H9 (cell line): ENCODE data around the gene LYSMD4. TPM values are rescaled to one million over a fixed set of nuclear protein-coding genes. Genes with fewer than 3 reads are reported as not detected.

Experiments used
- DNase-seq: peaks from one replicate; pipeline ENCODE4 v3.0.0-alpha.2; 2017
- H2AFZ ChIP-seq: one replicate; pipeline ENCODE4 v1.6.1; 2013; ENCODE audit warnings: mild to moderate bottlenecking, low read length, control low read depth, moderate library complexity
- H2AK5ac ChIP-seq: 2 replicates; pipeline ENCODE4 v1.6.1; 2013; ENCODE audit warnings: low read length, control low read depth, mixed read lengths; ENCODE audit not compliant: insufficient read length
- H2BK120ac ChIP-seq: one replicate; pipeline ENCODE4 v1.6.1; 2013; ENCODE audit warnings: low read depth, mild to moderate bottlenecking, low read length, control low read depth, inconsistent platforms; ENCODE audit not compliant: poor library complexity, severe bottlenecking
- H2BK12ac ChIP-seq: 2 replicates; pipeline ENCODE4 v1.6.1; 2013; ENCODE audit warnings: low read length, control low read depth, mixed read lengths, low read depth; ENCODE audit not compliant: insufficient read length
- H2BK15ac ChIP-seq: 2 replicates; pipeline ENCODE4 v1.6.1; 2013; ENCODE audit warnings: low read depth, low read length, control low read depth
- H2BK20ac ChIP-seq: one replicate; pipeline ENCODE4 v1.6.1; 2013; ENCODE audit warnings: low read depth, mild to moderate bottlenecking, low read length, control low read depth, inconsistent platforms; ENCODE audit not compliant: poor library complexity, severe bottlenecking
- H2BK5ac ChIP-seq: 2 replicates; pipeline ENCODE4 v1.6.1; 2013; ENCODE audit warnings: low read length, control low read depth, mixed read lengths; ENCODE audit not compliant: insufficient read length
- H3K14ac ChIP-seq: 2 replicates; pipeline ENCODE4 v1.6.1; 2013; ENCODE audit warnings: low read length, control low read depth; ENCODE audit not compliant: insufficient read depth
- H3K18ac ChIP-seq: 2 replicates; pipeline ENCODE4 v1.6.1; 2013; ENCODE audit warnings: low read depth, mild to moderate bottlenecking, mixed read lengths, low read length, control low read depth; ENCODE audit not compliant: insufficient read length
- H3K23ac ChIP-seq: 2 replicates; pipeline ENCODE4 v1.6.1; 2013; ENCODE audit warnings: low read length, control low read depth, mixed read lengths, low read depth; ENCODE audit not compliant: insufficient read length
- H3K23me2 ChIP-seq: 2 replicates; pipeline ENCODE4 v1.6.1; 2013; ENCODE audit warnings: low read depth, mild to moderate bottlenecking, mixed read lengths, low read length, control low read depth; ENCODE audit not compliant: insufficient read length, poor library complexity, severe bottlenecking
- H3K27ac ChIP-seq: 2 replicates; pipeline ENCODE4 v1.5.1; 2013; ENCODE audit warnings: low read length, control low read depth, mixed read lengths, low read depth; ENCODE audit not compliant: insufficient read length
- H3K27me3 ChIP-seq: 2 replicates; pipeline ENCODE4 v1.6.1; 2013; ENCODE audit warnings: low read length, control low read depth, inconsistent platforms; ENCODE audit not compliant: insufficient read depth
- H3K4ac ChIP-seq: 2 replicates; pipeline ENCODE4 v1.6.1; 2013; ENCODE audit warnings: low read depth, mild to moderate bottlenecking, control low read depth, inconsistent platforms, low read length, moderate library complexity
- H3K4me1 ChIP-seq: 2 replicates; pipeline ENCODE4 v1.6.1; 2013; ENCODE audit warnings: low read length, control low read depth, inconsistent platforms; ENCODE audit not compliant: insufficient read depth
- H3K4me2 ChIP-seq: 2 replicates; pipeline ENCODE4 v1.6.1; 2013; ENCODE audit warnings: low read length, control low read depth, mixed read lengths; ENCODE audit not compliant: insufficient read length, insufficient read depth
- H3K56ac ChIP-seq: 2 replicates; pipeline ENCODE4 v1.6.1; 2013; ENCODE audit warnings: low read depth, mild to moderate bottlenecking, mixed read lengths, low read length, control low read depth; ENCODE audit not compliant: insufficient read length
- H3K79me1 ChIP-seq: 2 replicates; pipeline ENCODE4 v1.6.1; 2013; ENCODE audit warnings: low read depth, mild to moderate bottlenecking, moderate library complexity, low read length, control low read depth, inconsistent platforms; ENCODE audit not compliant: insufficient read depth, poor library complexity, severe bottlenecking
- H3K79me2 ChIP-seq: 2 replicates; pipeline ENCODE4 v1.6.1; 2013; ENCODE audit warnings: low read length, control low read depth, inconsistent platforms; ENCODE audit not compliant: insufficient read depth
- H3K9ac ChIP-seq: 2 replicates; pipeline ENCODE4 v1.6.1; 2013; ENCODE audit warnings: low read length, control low read depth, mixed read lengths; ENCODE audit not compliant: insufficient read length; ENCODE audit errors: extremely low read depth
- H3K9me3 ChIP-seq: one replicate; pipeline ENCODE4 v1.6.1; 2013; ENCODE audit warnings: low read depth, low read length, inconsistent platforms; ENCODE audit not compliant: control insufficient read depth
- H3T11ph ChIP-seq: one replicate; pipeline ENCODE4 v1.6.1; 2013; ENCODE audit warnings: mild to moderate bottlenecking, low read length, control low read depth, inconsistent platforms
- H4K20me1 ChIP-seq: one replicate; pipeline ENCODE4 v1.6.1; 2013; ENCODE audit not compliant: control insufficient read depth, insufficient read length, insufficient read depth
- H4K5ac ChIP-seq: 2 replicates; pipeline ENCODE4 v1.6.1; 2013; ENCODE audit warnings: low read depth, mild to moderate bottlenecking, mixed read lengths, low read length, control low read depth; ENCODE audit not compliant: insufficient read length
- H4K8ac ChIP-seq: replicated peaks from 2 replicates; pipeline ENCODE4 v1.6.1; 2013; ENCODE audit warnings: low read length, control low read depth, mixed read lengths, low read depth; ENCODE audit not compliant: insufficient read length
- H4K91ac ChIP-seq: 2 replicates; pipeline ENCODE4 v1.6.1; 2013; ENCODE audit warnings: low read depth, mild to moderate bottlenecking, moderate library complexity, mixed read lengths, low read length, control low read depth; ENCODE audit not compliant: insufficient read length
- H3K27ac Mint-ChIP-seq, 3 experiments: 2 replicates in 2 of 3; 3 replicates in 1 of 3; pipeline ENCODE4 v1.8.0; 2020 to 2021; ENCODE audit warnings: mixed read lengths in 3 of 3, mild to moderate bottlenecking in 1 of 3, moderate library complexity in 1 of 3
- H3K27me3 Mint-ChIP-seq: 2 replicates; pipeline ENCODE4 v1.8.0; 2021; ENCODE audit warnings: low read depth, mild to moderate bottlenecking, moderate library complexity, mixed read lengths
- H3K36me3 Mint-ChIP-seq, 3 experiments: 2 replicates in 2 of 3; 3 replicates in 1 of 3; pipeline ENCODE4 v1.8.0; 2020 to 2021; ENCODE audit warnings: low read depth in 3 of 3, mixed read lengths in 3 of 3; ENCODE audit not compliant: insufficient read depth in 1 of 3
- H3K4me1 Mint-ChIP-seq, 2 experiments: 2 replicates each; pipeline ENCODE4 v1.8.0; 2020; ENCODE audit warnings: mixed read lengths in 2 of 2
- H3K4me3 Mint-ChIP-seq, 2 experiments: 2 replicates in 1 of 2; 3 replicates in 1 of 2; pipeline ENCODE4 v1.8.0; 2020 to 2021; ENCODE audit warnings: mild to moderate bottlenecking in 2 of 2, mixed read lengths in 2 of 2, moderate library complexity in 1 of 2
- H3K9me3 Mint-ChIP-seq, 2 experiments: 2 replicates in 1 of 2; 3 replicates in 1 of 2; pipeline ENCODE4 v1.8.0; 2020; ENCODE audit warnings: mild to moderate bottlenecking in 2 of 2, mixed read lengths in 2 of 2, moderate library complexity in 1 of 2
- WGBS: extraction: QIAGEN DNeasy Blood & Tissue Kit; methylation state at CpG from one replicate; pipeline ENCODE4 v1.1.7; 2013; ENCODE audit warnings: missing lambda C conversion rate, low lambda C conversion rate, mixed read lengths; ENCODE audit not compliant: insufficient read length; ENCODE audit errors: extremely low coverage; 5-methylcytosine and 5-hydroxymethylcytosine counted together
- total RNA-seq: library from RNA; stranded (reverse); gene quantifications from 2 replicates; pipeline ENCODE4 v1.2.1, GENCODE V29; 2021
- TF ChIP-seq, protein P1 (sequence below): fragments of 200-600 bp; sonication (generic); conservative IDR thresholded peaks from 3 replicates; pipeline ENCODE4 v1.8.0; 2021; ENCODE audit warnings: antibody characterized with exemption, mild to moderate bottlenecking

The LYSMD4 gene
- total RNA-seq, 1 experiment from 2014 or later, result 10.0 TPM

DNA sequence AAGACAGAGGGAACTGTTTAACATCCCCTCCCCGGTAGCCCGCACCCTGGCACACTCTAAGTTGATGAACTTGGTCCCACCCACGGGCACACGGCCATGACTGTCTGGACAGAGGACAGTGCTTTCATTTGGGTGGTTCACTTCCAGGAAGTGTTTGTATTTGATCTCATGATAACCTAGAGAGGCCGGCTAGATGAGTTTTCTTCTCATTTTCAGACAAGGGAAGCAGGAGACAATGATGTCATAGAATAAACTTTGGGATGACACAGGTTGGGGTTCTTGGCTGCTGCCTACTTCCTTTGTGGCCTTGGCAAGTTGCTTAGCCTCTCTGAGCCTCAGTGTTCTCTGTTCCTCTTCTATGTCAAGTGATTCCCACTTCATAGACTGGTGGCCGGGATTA lies 16.1 kb upstream of the LYSMD4 start:
- H3K27ac Mint-ChIP-seq, result no peak overlapping the region
- Histone ChIP-seq H4K8ac (no peak overlapping the region), H4K91ac (no peak overlapping the region), H3K14ac (no peak overlapping the region), H2BK20ac (no peak overlapping the region), H3K4me2 (no peak overlapping the region), H3K79me1 (no peaks in the 10 kb centered on the region), H3K27me3 (no peaks in the 10 kb centered on the region), H2BK120ac (no peak overlapping the region), H4K20me1 (no peaks in the 10 kb centered on the region), H2BK15ac (no peak overlapping the region), H3T11ph (no peak overlapping the region), H3K23me2 (no peaks in the 10 kb centered on the region), H3K27ac (no peak overlapping the region), H3K9me3 (no peaks in the 10 kb centered on the region), H2BK12ac (no peak overlapping the region), H3K18ac (no peak overlapping the region), H3K9ac (no peak overlapping the region), H3K23ac (no peak overlapping the region), H2AFZ (no peak overlapping the region), H2AK5ac (no peak overlapping the region), H4K5ac (no peak overlapping the region), H3K79me2 (no peaks in the 10 kb centered on the region), H3K4me1 (no peaks in the 10 kb centered on the region; the same call in 1 of the 2 replicates), H3K4ac (no peak overlapping the region), H2BK5ac (no peak overlapping the region), H3K56ac (no peak overlapping the region)
- no peaks in the 10 kb centered on the region for H3K36me3 Mint-ChIP-seq
- DNase-seq, result no peak
- TF ChIP-seq, protein P1, sequence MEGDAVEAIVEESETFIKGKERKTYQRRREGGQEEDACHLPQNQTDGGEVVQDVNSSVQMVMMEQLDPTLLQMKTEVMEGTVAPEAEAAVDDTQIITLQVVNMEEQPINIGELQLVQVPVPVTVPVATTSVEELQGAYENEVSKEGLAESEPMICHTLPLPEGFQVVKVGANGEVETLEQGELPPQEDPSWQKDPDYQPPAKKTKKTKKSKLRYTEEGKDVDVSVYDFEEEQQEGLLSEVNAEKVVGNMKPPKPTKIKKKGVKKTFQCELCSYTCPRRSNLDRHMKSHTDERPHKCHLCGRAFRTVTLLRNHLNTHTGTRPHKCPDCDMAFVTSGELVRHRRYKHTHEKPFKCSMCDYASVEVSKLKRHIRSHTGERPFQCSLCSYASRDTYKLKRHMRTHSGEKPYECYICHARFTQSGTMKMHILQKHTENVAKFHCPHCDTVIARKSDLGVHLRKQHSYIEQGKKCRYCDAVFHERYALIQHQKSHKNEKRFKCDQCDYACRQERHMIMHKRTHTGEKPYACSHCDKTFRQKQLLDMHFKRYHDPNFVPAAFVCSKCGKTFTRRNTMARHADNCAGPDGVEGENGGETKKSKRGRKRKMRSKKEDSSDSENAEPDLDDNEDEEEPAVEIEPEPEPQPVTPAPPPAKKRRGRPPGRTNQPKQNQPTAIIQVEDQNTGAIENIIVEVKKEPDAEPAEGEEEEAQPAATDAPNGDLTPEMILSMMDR, result no peak
- H3K4me1 Mint-ChIP-seq, result peaks cover 4 to 5% of the 10 kb centered on the region in 2 experiments; a peak in 3 of 4 replicates
- no peaks in the 10 kb centered on the region for H3K9me3 Mint-ChIP-seq
- WGBS, result no CpG with 5 or more reads among the region's 6 CpGs
- no peak overlapping the region for H3K4me3 Mint-ChIP-seq
- H3K27me3 Mint-ChIP-seq, result peaks cover 16% of the 10 kb centered on the region
